HUES6 (cell line): ENCODE measurements around the gene LAMA2.

Experiments used
- H3K27ac ChIP-seq: 2 replicates; pipeline ENCODE4 v1.7.0; 2013; ENCODE audit warnings: low read depth, mild to moderate bottlenecking, low read length, inconsistent platforms
- H3K27me3 ChIP-seq: 2 replicates; pipeline ENCODE4 v1.6.1; 2013; ENCODE audit warnings: low read length; ENCODE audit not compliant: control insufficient read depth, insufficient read depth
- H3K36me3 ChIP-seq: 2 replicates; pipeline ENCODE4 v1.6.1; 2013; ENCODE audit warnings: low read length; ENCODE audit not compliant: control insufficient read depth, insufficient read depth
- H3K4me1 ChIP-seq: 2 replicates; pipeline ENCODE4 v1.6.1; 2013; ENCODE audit warnings: low read length; ENCODE audit not compliant: control insufficient read depth, insufficient read depth
- H3K4me3 ChIP-seq: 2 replicates; pipeline ENCODE4 v1.5.1; 2013; ENCODE audit warnings: low read depth, low read length
- H3K9ac ChIP-seq: one replicate; pipeline ENCODE4 v1.6.1; 2013; ENCODE audit warnings: mild to moderate bottlenecking, low read length
- H3K9me3 ChIP-seq: 2 replicates; pipeline ENCODE4 v1.6.1; 2013; ENCODE audit warnings: low read depth, low read length; ENCODE audit not compliant: control insufficient read depth, insufficient read depth

The LAMA2 gene

GRCh38 chr6:129364767-129365166 is 481.8 kb downstream of the LAMA2 start:
- H3K9me3 ChIP-seq = no peaks in the 10 kb centered on the region
- 0 out of 2 replicates have a peak, but pooled peaks cover 2% of the 10 kb centered on the region for H3K4me1 ChIP-seq
- no peak overlapping the region for H3K9ac ChIP-seq
- no peak overlapping the region for H3K27ac ChIP-seq
- no peaks in the 10 kb centered on the region for H3K27me3 ChIP-seq
- no peak overlapping the region for H3K4me3 ChIP-seq
- no peaks in the 10 kb centered on the region for H3K36me3 ChIP-seq

GRCh38 chr6:129368076-129368475 is 485.1 kb downstream of the LAMA2 start:
- Histone ChIP-seq H3K4me1 (peaks cover 14% of the 10 kb centered on the region), H3K9me3 (no peaks in the 10 kb centered on the region), H3K9ac (no peak overlapping the region), H3K27ac (no peak overlapping the region), H3K36me3 (no peaks in the 10 kb centered on the region), H3K27me3 (no peaks in the 10 kb centered on the region), H3K4me3 (no peak overlapping the region)

- no peaks in the 10 kb centered on the region for H3K27me3 ChIP-seq
Measured at GRCh38 chr6:129368970-129369369, 486.0 kb downstream of the LAMA2 start.

GRCh38 chr6:129369737-129370136 is 486.8 kb downstream of the LAMA2 start:
- H3K27ac ChIP-seq = no peak overlapping the region
- H3K9me3 ChIP-seq = no peaks in the 10 kb centered on the region
- H3K4me1 ChIP-seq = peaks cover 14% of the 10 kb centered on the region
- H3K36me3 ChIP-seq = no peaks in the 10 kb centered on the region
- H3K9ac ChIP-seq = no peak overlapping the region
- no peak overlapping the region for H3K4me3 ChIP-seq
- no peaks in the 10 kb centered on the region for H3K27me3 ChIP-seq

More at GRCh38 chr6:129368970-129369369, 486.0 kb downstream of the LAMA2 start:
- Histone ChIP-seq H3K36me3 (no peaks in the 10 kb centered on the region), H3K27ac (no peak overlapping the region), H3K4me1 (peaks cover 14% of the 10 kb centered on the region), H3K9ac (no peak overlapping the region), H3K9me3 (no peaks in the 10 kb centered on the region), H3K4me3 (no peak overlapping the region)

GRCh38 chr6:129370268-129370916 is 487.5 kb downstream of the LAMA2 start:
- H3K4me1 ChIP-seq = peaks cover 14% of the 10 kb centered on the region
- H3K9me3 ChIP-seq = no peaks in the 10 kb centered on the region
- H3K9ac ChIP-seq = no peak overlapping the region
- H3K27ac ChIP-seq = no peak overlapping the region
- no peak overlapping the region for H3K4me3 ChIP-seq
- no peaks in the 10 kb centered on the region for H3K27me3 ChIP-seq
- no peaks in the 10 kb centered on the region for H3K36me3 ChIP-seq

GRCh38 chr6:129381885-129382284 is 498.9 kb downstream of the LAMA2 start:
- Histone ChIP-seq H3K9me3 (no peaks in the 10 kb centered on the region), H3K27me3 (no peaks in the 10 kb centered on the region), H3K4me3 (no peak overlapping the region), H3K27ac (no peak overlapping the region), H3K9ac (no peak overlapping the region), H3K4me1 (no peaks in the 10 kb centered on the region), H3K36me3 (no peaks in the 10 kb centered on the region)

GRCh38 chr6:129382916-129383315 is 500.0 kb downstream of the LAMA2 start:
- no peak overlapping the region for H3K27ac ChIP-seq
- H3K4me3 ChIP-seq = no peak overlapping the region
- no peaks in the 10 kb centered on the region for H3K27me3 ChIP-seq
- H3K9ac ChIP-seq = no peak overlapping the region
- no peaks in the 10 kb centered on the region for H3K9me3 ChIP-seq
- H3K4me1 ChIP-seq = no peaks in the 10 kb centered on the region
- no peaks in the 10 kb centered on the region for H3K36me3 ChIP-seq

GRCh38 chr6:129385117-129385516 is 502.2 kb downstream of the LAMA2 start:
- Histone ChIP-seq H3K27ac (no peak overlapping the region), H3K27me3 (no peaks in the 10 kb centered on the region), H3K36me3 (no peaks in the 10 kb centered on the region), H3K9me3 (no peaks in the 10 kb centered on the region), H3K9ac (no peak overlapping the region), H3K4me3 (no peak overlapping the region), H3K4me1 (no peaks in the 10 kb centered on the region)

GRCh38 chr6:129390900-129391299 is 508.0 kb downstream of the LAMA2 start:
- no peak overlapping the region for H3K27ac ChIP-seq
- no peaks in the 10 kb centered on the region for H3K36me3 ChIP-seq
- H3K4me3 ChIP-seq = no peak overlapping the region
- H3K9me3 ChIP-seq = no peaks in the 10 kb centered on the region
- H3K9ac ChIP-seq = no peak overlapping the region
- H3K4me1 ChIP-seq = no peaks in the 10 kb centered on the region
- H3K27me3 ChIP-seq = no peaks in the 10 kb centered on the region

- Histone ChIP-seq H3K4me3 (no peak overlapping the region), H3K9ac (no peak overlapping the region), H3K27ac (no peak overlapping the region)
Measured at GRCh38 chr6:129393654-129394053, 510.7 kb downstream of the LAMA2 start.

GRCh38 chr6:129398764-129399163 is 515.8 kb downstream of the LAMA2 start:
- Histone ChIP-seq H3K9me3 (no peaks in the 10 kb centered on the region), H3K9ac (no peak overlapping the region), H3K4me3 (no peak overlapping the region), H3K27ac (no peak overlapping the region), H3K4me1 (no peaks in the 10 kb centered on the region), H3K36me3 (no peaks in the 10 kb centered on the region), H3K27me3 (no peaks in the 10 kb centered on the region)

More at GRCh38 chr6:129393654-129394053, 510.7 kb downstream of the LAMA2 start:
- Histone ChIP-seq H3K9me3 (no peaks in the 10 kb centered on the region), H3K4me1 (no peaks in the 10 kb centered on the region), H3K27me3 (no peaks in the 10 kb centered on the region), H3K36me3 (no peaks in the 10 kb centered on the region)
